ENCODE results near the gene CXorf51B. TPM values are rescaled to one million over a fixed set of nuclear protein-coding genes. Genes with fewer than 3 reads are reported as not detected.
"Not testable (repeated sequence)": the region's sequence is repeated elsewhere in the genome, so short reads cannot be mapped to it uniquely, and the experiment has no call there.

The CXorf51B gene
- total RNA-seq (not detected), polyA plus RNA-seq (ENCODE audit: insufficient read depth in 1 of 8, insufficient read length in 8 of 8, low replicate concordance in 1 of 8) (not detected)
- long read RNA-seq, donor 1, result 0 reads
- long read RNA-seq, donor 2, result 0 reads
- long read RNA-seq, donor 3, result 0 reads
- long read RNA-seq, donor 4, result 0 reads
- long read RNA-seq, donor 5, result 0 reads
- long read RNA-seq, donor 6, result 0 reads
- long read RNA-seq, donor 7, result 0 reads
- long read RNA-seq, donor 8, result 0 reads
- long read RNA-seq, donor 9, result 0 reads
- long read RNA-seq, donor 10, result 0 reads
- long read RNA-seq, donor 11, result 0 reads

GRCh38 chrX:146809471-146809870 is at the start of gene CXorf51B:
CXorf51B (plus strand) TSS chrX:146809771; CDS start chrX:146809792, 21 bp downstream.
- not testable (repeated sequence) for H3K4me1 ChIP-seq (ENCODE audit: control insufficient read depth, insufficient read depth, low read length); H3K4me3 ChIP-seq (ENCODE audit: low read length); H3K27ac ChIP-seq (ENCODE audit: low read length); H3K36me3 ChIP-seq (ENCODE audit: control insufficient read depth, insufficient read depth, low read length); H3K27me3 ChIP-seq (ENCODE audit: control insufficient read depth, insufficient read depth, low read length); H3K9me3 ChIP-seq (replicated peaks; ENCODE audit: control insufficient read depth, low read depth, low read length); DNase-seq
- WGBS (ENCODE audit: insufficient coverage), result no CpG with 5 or more reads among the region's 3 CpGs

- not testable (repeated sequence) for H3K9me3 ChIP-seq (replicated peaks; ENCODE audit: control insufficient read depth, low read depth, low read length); H3K27ac ChIP-seq (ENCODE audit: low read length); H3K27me3 ChIP-seq (ENCODE audit: control insufficient read depth, insufficient read depth, low read length); H3K4me1 ChIP-seq (ENCODE audit: control insufficient read depth, insufficient read depth, low read length); H3K36me3 ChIP-seq (ENCODE audit: control insufficient read depth, insufficient read depth, low read length); H3K4me3 ChIP-seq (ENCODE audit: low read length); DNase-seq
- no CpG with 5 or more reads among the region's 3 CpGs for WGBS (ENCODE audit: insufficient coverage)
These were observed 5.1 kb downstream of the CXorf51B start, which contains the start of gene CXorf51A for GRCh38 chrX:146814644-146815043. CXorf51A (minus strand) TSS chrX:146814744; CDS start chrX:146814723, 21 bp downstream.

- Histone ChIP-seq H3K4me3 (ENCODE audit: low read length) (no peak overlapping the region), H3K36me3 (ENCODE audit: control insufficient read depth, insufficient read depth, low read length) (no peaks in the 10 kb centered on the region), H3K9me3 (replicated peaks; ENCODE audit: control insufficient read depth, low read depth, low read length) (peaks cover 4% of the 10 kb centered on the region), H3K4me1 (ENCODE audit: control insufficient read depth, insufficient read depth, low read length) (no peaks in the 10 kb centered on the region), H3K27me3 (ENCODE audit: control insufficient read depth, insufficient read depth, low read length) (no peaks in the 10 kb centered on the region), H3K27ac (ENCODE audit: low read length) (no peak overlapping the region)
- WGBS (ENCODE audit: insufficient coverage), result 95% methylated on average over 2 of the region's 4 CpGs
- DNase-seq, result no peak
These were observed 22.4 kb downstream of the CXorf51B start for GRCh38 chrX:146831994-146832393.

GRCh38 chrX:146854281-146854680 is 44.7 kb downstream of the CXorf51B start:
- Histone ChIP-seq H3K4me1 (ENCODE audit: control insufficient read depth, insufficient read depth, low read length) (no peaks in the 10 kb centered on the region), H3K4me3 (ENCODE audit: low read length) (no peak overlapping the region), H3K9me3 (replicated peaks; ENCODE audit: control insufficient read depth, low read depth, low read length) (peaks cover 5% of the 10 kb centered on the region), H3K27ac (ENCODE audit: low read length) (no peak overlapping the region), H3K27me3 (ENCODE audit: control insufficient read depth, insufficient read depth, low read length) (no peaks in the 10 kb centered on the region), H3K36me3 (ENCODE audit: control insufficient read depth, insufficient read depth, low read length) (no peaks in the 10 kb centered on the region)
- no peak for DNase-seq
- no CpG with 5 or more reads among the region's 2 CpGs for WGBS (ENCODE audit: insufficient coverage)

Other genes with a start within 250 kb of the CXorf51B start
- not detected for gene CXorf51A, start 5.0 kb downstream of the CXorf51B start, total RNA-seq
- not detected for gene CXorf51A, start 5.0 kb downstream of the CXorf51B start, polyA plus RNA-seq (ENCODE audit: insufficient read depth in 1 of 8, insufficient read length in 8 of 8, low replicate concordance in 1 of 8)

Measured in muscle of leg (tissue), 16 donors.